RWPE2 (cell line): ENCODE results near the gene PICK1.
A peak's percentile ranks its signal among the peaks of the same experiment; 100 is the strongest.

Experiments
- ATAC-seq: fragments of 200-7000 bp; cut with Tn5 transposase; 3 replicates; pipeline ENCODE4 v1.9.1; 2021; ENCODE audit warnings: low read depth
- DNase-seq: peaks from one replicate; pipeline ENCODE4 v3.0.0-alpha.2; 2020; ENCODE audit warnings: low spot score
- H3K27ac ChIP-seq: fragments of 450-650 bp; 2 replicates; pipeline ENCODE4 v1.5.1; 2017; ENCODE audit warnings: mild to moderate bottlenecking; ENCODE audit not compliant: poor library complexity, severe bottlenecking
- H3K27me3 ChIP-seq: fragments of 250-450 bp; sonication (Bioruptor Pico); 2 replicates; pipeline ENCODE4 v1.5.1; 2021; ENCODE audit warnings: mild to moderate bottlenecking, moderate library complexity; ENCODE audit not compliant: insufficient read depth, poor library complexity, severe bottlenecking
- H3K36me3 ChIP-seq: fragments of 250-450 bp; sonication (Bioruptor Pico); 2 replicates; pipeline ENCODE4 v1.5.1; 2020; ENCODE audit warnings: low read depth, mild to moderate bottlenecking, moderate library complexity
- H3K4me1 ChIP-seq: fragments of 250-450 bp; sonication (Bioruptor Pico); 2 replicates; pipeline ENCODE4 v1.5.1; 2021; ENCODE audit warnings: mild to moderate bottlenecking, moderate library complexity; ENCODE audit not compliant: insufficient read depth, poor library complexity, severe bottlenecking
- H3K4me3 ChIP-seq: fragments of 250-450 bp; sonication (Bioruptor Pico); 2 replicates; pipeline ENCODE4 v1.5.1; 2021; ENCODE audit warnings: mild to moderate bottlenecking, moderate library complexity; ENCODE audit not compliant: severe bottlenecking
- H3K9me3 ChIP-seq: fragments of 250-450 bp; sonication (Bioruptor Pico); 2 replicates; pipeline ENCODE4 v1.5.1; 2021; ENCODE audit warnings: mild to moderate bottlenecking, moderate library complexity; ENCODE audit not compliant: severe bottlenecking
- CTCF ChIP-seq: fragments of 450-650 bp; IDR thresholded peaks from one replicate; pipeline ENCODE4 v1.5.1; 2017; ENCODE audit warnings: mild to moderate bottlenecking, moderate library complexity; ENCODE audit not compliant: poor library complexity, severe bottlenecking

PICK1 gene

DNA sequence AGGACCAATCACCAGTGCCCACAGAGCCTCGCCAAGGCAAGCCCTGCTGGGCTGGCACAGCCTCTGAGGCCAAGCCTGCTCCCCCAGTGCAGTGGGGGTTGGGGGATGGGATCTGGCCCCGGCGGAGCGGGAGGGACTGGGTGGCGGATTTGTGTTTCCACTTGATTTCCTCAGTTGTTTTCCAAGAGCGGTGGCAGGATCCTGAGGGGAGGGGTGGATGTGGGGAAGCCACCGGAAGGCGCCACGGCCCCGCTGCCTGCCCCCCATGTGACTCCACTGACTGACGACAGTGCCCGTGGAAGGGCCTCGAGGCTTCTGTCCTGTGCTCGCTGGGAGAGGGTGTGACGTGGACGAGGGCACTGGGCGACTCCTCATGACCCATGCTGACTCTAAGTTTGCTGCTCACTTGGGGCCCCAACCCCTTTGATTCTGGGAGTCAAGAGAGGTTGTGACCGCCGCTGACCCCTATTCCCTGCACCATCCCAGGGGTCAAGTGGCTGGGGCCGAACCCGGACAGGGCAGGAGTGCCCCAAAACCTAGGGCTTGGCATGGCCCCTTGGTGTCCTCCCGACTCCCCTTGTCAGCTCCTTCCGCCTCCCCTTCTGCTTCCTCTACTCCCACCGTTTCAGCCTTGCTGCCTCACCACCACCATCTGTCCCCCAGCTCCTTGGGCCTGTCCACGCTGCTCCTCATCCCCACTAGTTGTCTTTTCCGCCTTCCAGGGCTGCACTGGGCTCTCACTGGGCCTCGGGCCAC lies 23.5 kb upstream of the PICK1 start:
- Histone ChIP-seq H3K4me1 (peaks cover 4% of the 10 kb centered on the region), H3K9me3 (no peaks in the 10 kb centered on the region), H3K36me3 (no peaks in the 10 kb centered on the region), H3K27ac (no peak overlapping the region), H3K4me3 (no peak overlapping the region), H3K27me3 (no peaks in the 10 kb centered on the region)
- no peak for TF ChIP-seq CTCF
- peak; percentile 55 for DNase-seq
- no peak for ATAC-seq

- DNase-seq (peak; percentile 88), ATAC-seq (peak; percentile 98)
- no peaks in the 10 kb centered on the region for H3K27me3 ChIP-seq
- no peaks in the 10 kb centered on the region for H3K36me3 ChIP-seq
- TF ChIP-seq CTCF: no peak
- peaks cover 4% of the 10 kb centered on the region for H3K4me1 ChIP-seq
- H3K27ac ChIP-seq: no peak overlapping the region
- no peaks in the 10 kb centered on the region for H3K9me3 ChIP-seq
- H3K4me3 ChIP-seq: no peak overlapping the region
These were observed 22.8 kb upstream of the PICK1 start for GRCh38 chr22:38034278-38034882.

GRCh38 chr22:38034884-38035529 lies 22.2 kb upstream of the PICK1 start:
- ATAC-seq (no peak), DNase-seq (no peak)
- H3K9me3 ChIP-seq: no peaks in the 10 kb centered on the region
- no peak for TF ChIP-seq CTCF
- H3K36me3 ChIP-seq: no peaks in the 10 kb centered on the region
- H3K27ac ChIP-seq: no peak overlapping the region
- H3K4me1 ChIP-seq: peaks cover 4% of the 10 kb centered on the region
- H3K27me3 ChIP-seq: no peaks in the 10 kb centered on the region
- no peak overlapping the region for H3K4me3 ChIP-seq

DNA sequence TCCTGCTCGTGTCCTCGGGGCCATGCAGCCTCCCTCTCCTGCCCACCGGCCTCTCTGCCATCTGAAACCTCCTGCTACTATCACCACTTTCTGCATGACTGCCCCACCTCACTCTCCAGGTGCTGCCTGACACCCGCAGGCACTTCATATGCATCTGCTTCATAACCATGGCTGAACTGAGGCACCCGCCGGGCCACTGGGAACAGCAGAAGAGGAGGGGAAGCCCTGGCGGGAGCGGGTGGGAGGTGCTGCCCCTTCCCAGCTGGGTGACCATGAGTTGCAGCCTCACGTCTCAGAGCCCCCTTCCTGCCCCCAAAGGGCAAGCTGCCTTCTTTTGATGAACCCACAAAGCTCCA lies 21.7 kb upstream of the PICK1 start:
- H3K4me3 ChIP-seq: no peak overlapping the region
- peaks cover 4% of the 10 kb centered on the region for H3K4me1 ChIP-seq
- ATAC-seq: no peak

More for the DNA sequence above, 21.7 kb upstream of the PICK1 start:
- peak; percentile 34 for DNase-seq
- H3K27ac ChIP-seq: no peak overlapping the region
- H3K27me3 ChIP-seq: no peaks in the 10 kb centered on the region
- H3K36me3 ChIP-seq: no peaks in the 10 kb centered on the region
- no peak for TF ChIP-seq CTCF
- H3K9me3 ChIP-seq: no peaks in the 10 kb centered on the region
